Neural cell (in vitro differentiated cells): Measurements from ENCODE around the gene PACS1. TPM values are rescaled to one million over a fixed set of nuclear protein-coding genes. Genes with fewer than 3 reads are reported as not detected.

Experiments used
- H2AFZ ChIP-seq: fragments of 200-600, 300-800 bp; sonication (generic), shearing (Covaris generic); 2 replicates; pipeline ENCODE4 v1.6.0; 2014; ENCODE audit warnings: low read depth, mild to moderate bottlenecking, antibody characterized with exemption, low read length, moderate library complexity
- H3F3A ChIP-seq: fragments of 200-600 bp; shearing (Covaris generic); 2 replicates; pipeline ENCODE4 v1.6.1; 2016; ENCODE audit warnings: mild to moderate bottlenecking, moderate library complexity, mixed read lengths, antibody characterized with exemption, low read length; ENCODE audit not compliant: insufficient read depth, poor library complexity, severe bottlenecking
- H3K27ac ChIP-seq: fragments of 200-600, 300-800 bp; sonication (generic), shearing (Covaris generic); 2 replicates; pipeline ENCODE4 v1.5.1; 2014; ENCODE audit warnings: mild to moderate bottlenecking, low read length, moderate library complexity
- H3K27me3 ChIP-seq: fragments of 300-800, 200-600 bp; sonication (generic), shearing (Covaris generic); 2 replicates; pipeline ENCODE4 v1.6.0; 2014; ENCODE audit warnings: mild to moderate bottlenecking, low read depth, low read length, moderate library complexity; ENCODE audit not compliant: insufficient read depth
- H3K36me3 ChIP-seq: fragments of 300-800, 200-600 bp; sonication (generic), shearing (Covaris generic); 2 replicates; pipeline ENCODE4 v1.5.1; 2014; ENCODE audit warnings: mild to moderate bottlenecking, antibody characterized with exemption, low read length, moderate library complexity; ENCODE audit not compliant: insufficient read depth
- H3K4me2 ChIP-seq: fragments of 300-800, 200-600 bp; sonication (generic), shearing (Covaris generic); 2 replicates; pipeline ENCODE4 v1.6.0; 2014; ENCODE audit warnings: mild to moderate bottlenecking, low read length
- H3K4me3 ChIP-seq: fragments of 300-800, 200-600 bp; sonication (generic), shearing (Covaris generic); 2 replicates; pipeline ENCODE4 v1.5.1; 2014; ENCODE audit warnings: mild to moderate bottlenecking, low read length, moderate library complexity
- H3K79me2 ChIP-seq: fragments of 200-600 bp; shearing (Covaris generic); replicated peaks from 2 replicates; pipeline ENCODE4 v1.6.0; 2014; ENCODE audit warnings: mild to moderate bottlenecking, low read length, moderate library complexity; ENCODE audit not compliant: insufficient read depth
- H3K9ac ChIP-seq: fragments of 300-800, 200-600 bp; sonication (generic), shearing (Covaris generic); 2 replicates; pipeline ENCODE4 v1.6.1; 2016; ENCODE audit warnings: mild to moderate bottlenecking, low read length, mixed read lengths
- H3K9me2 ChIP-seq: fragments of 200-600 bp; shearing (Covaris generic); 2 replicates; pipeline ENCODE4 v1.6.1; 2016; ENCODE audit warnings: mild to moderate bottlenecking, low read length, mixed read lengths; ENCODE audit not compliant: insufficient read depth
- H3K9me3 ChIP-seq: fragments of 200-600, 300-800 bp; sonication (generic), shearing (Covaris generic); 2 replicates; pipeline ENCODE4 v1.6.1; 2016; ENCODE audit warnings: mild to moderate bottlenecking, mixed run types, low read length, moderate library complexity, mixed read lengths
- H4K20me1 ChIP-seq: fragments of 200-600 bp; shearing (Covaris generic); 2 replicates; pipeline ENCODE4 v1.6.1; 2016; ENCODE audit warnings: mild to moderate bottlenecking, mixed run types; ENCODE audit not compliant: insufficient read depth
- EP300 ChIP-seq: fragments of 450-650 bp; conservative IDR thresholded peaks from 2 replicates; pipeline ENCODE4 v1.6.1; 2014; ENCODE audit warnings: antibody characterized with exemption, mild to moderate bottlenecking, moderate library complexity; ENCODE audit not compliant: poor library complexity, severe bottlenecking
- EZH2 ChIP-seq: fragments of 200-600, 300-800 bp; shearing (Covaris generic), sonication (generic); IDR thresholded peaks from 2 replicates; pipeline ENCODE4 v1.6.1; 2014; ENCODE audit warnings: antibody characterized with exemption, low read length, borderline replicate concordance, mild to moderate bottlenecking; ENCODE audit not compliant: insufficient read depth, poor library complexity, severe bottlenecking
- MXI1 ChIP-seq: fragments of 450-650 bp; conservative IDR thresholded peaks from 2 replicates; pipeline ENCODE4 v1.6.1; 2014; ENCODE audit warnings: antibody characterized with exemption, mild to moderate bottlenecking; ENCODE audit not compliant: poor library complexity, severe bottlenecking
- POLR2AphosphoS5 ChIP-seq: IDR thresholded peaks from 2 replicates; pipeline ENCODE4 v1.6.1; 2012
- RAD21 ChIP-seq: fragments of 450-650 bp; conservative IDR thresholded peaks from 2 replicates; pipeline ENCODE4 v1.6.1; 2014; ENCODE audit warnings: antibody characterized with exemption, mild to moderate bottlenecking, moderate library complexity
- SMC3 ChIP-seq: fragments of 450-650 bp; conservative IDR thresholded peaks from 2 replicates; pipeline ENCODE4 v1.6.1; 2014; ENCODE audit warnings: antibody characterized with exemption, mild to moderate bottlenecking, moderate library complexity; ENCODE audit not compliant: poor library complexity
- TAF1 ChIP-seq: IDR thresholded peaks from 2 replicates; pipeline ENCODE4 v1.6.1; 2012; ENCODE audit warnings: low read depth
- polyA plus RNA-seq: library from polyadenylated mRNA; depleted of rRNA; stranded (reverse); fragments of >200 nt; gene quantifications from 2 replicates; pipeline ENCODE4 v1.2.3, GENCODE V29; 2014
- TF ChIP-seq, protein P1 (sequence below): fragments of 450-650 bp; IDR thresholded peaks from 2 replicates; pipeline ENCODE4 v1.5.1; 2014; ENCODE audit warnings: antibody characterized with exemption, mild to moderate bottlenecking, moderate library complexity; ENCODE audit not compliant: poor library complexity, severe bottlenecking
- TF ChIP-seq, protein P2 (sequence below): IDR thresholded peaks from 2 replicates; pipeline ENCODE4 v1.6.1; 2012; ENCODE audit warnings: borderline replicate concordance

The PACS1 gene
- polyA plus RNA-seq, 1 donor from 2014 or later, result 14.4 TPM

DNA sequence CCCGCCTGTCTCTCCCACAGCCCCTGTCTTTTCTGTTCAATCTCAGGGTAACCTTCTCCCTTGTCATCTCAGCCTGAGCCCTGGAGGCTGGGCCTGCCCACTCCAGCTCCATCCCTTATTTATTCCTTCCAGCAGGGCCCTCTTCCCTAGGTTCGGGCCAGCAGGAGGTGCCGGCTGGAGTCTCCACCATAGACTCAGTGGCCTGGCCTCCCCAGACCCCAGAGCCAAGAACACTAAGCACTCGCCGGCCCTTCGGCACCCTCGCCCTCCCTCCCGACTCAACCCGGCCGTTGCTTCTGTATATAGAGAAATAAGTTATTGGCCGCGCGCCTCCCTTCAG, 196.9 kb downstream of the PACS1 start:
- Histone ChIP-seq H3K79me2 (peaks cover 20% of the 10 kb centered on the region), H4K20me1 (no peaks in the 10 kb centered on the region), H3K9me3 (no peaks in the 10 kb centered on the region), H3K27me3 (no peaks in the 10 kb centered on the region), H3F3A (no peaks in the 10 kb centered on the region), H3K4me2 (no peak overlapping the region), H2AFZ (no peak overlapping the region), H3K9me2 (no peaks in the 10 kb centered on the region), H3K27ac (peak overlapping the region; percentile 92), H3K4me3 (peak overlapping the region; percentile 92), H3K36me3 (no peaks in the 10 kb centered on the region), H3K9ac (peak overlapping the region; percentile 57)
- TF ChIP-seq SMC3 (no peak), MXI1 (no peak), POLR2AphosphoS5 (no peak), TAF1 (no peak), RAD21 (no peak), EP300 (no peak), EZH2 (no peak)
- TF ChIP-seq, protein P1, sequence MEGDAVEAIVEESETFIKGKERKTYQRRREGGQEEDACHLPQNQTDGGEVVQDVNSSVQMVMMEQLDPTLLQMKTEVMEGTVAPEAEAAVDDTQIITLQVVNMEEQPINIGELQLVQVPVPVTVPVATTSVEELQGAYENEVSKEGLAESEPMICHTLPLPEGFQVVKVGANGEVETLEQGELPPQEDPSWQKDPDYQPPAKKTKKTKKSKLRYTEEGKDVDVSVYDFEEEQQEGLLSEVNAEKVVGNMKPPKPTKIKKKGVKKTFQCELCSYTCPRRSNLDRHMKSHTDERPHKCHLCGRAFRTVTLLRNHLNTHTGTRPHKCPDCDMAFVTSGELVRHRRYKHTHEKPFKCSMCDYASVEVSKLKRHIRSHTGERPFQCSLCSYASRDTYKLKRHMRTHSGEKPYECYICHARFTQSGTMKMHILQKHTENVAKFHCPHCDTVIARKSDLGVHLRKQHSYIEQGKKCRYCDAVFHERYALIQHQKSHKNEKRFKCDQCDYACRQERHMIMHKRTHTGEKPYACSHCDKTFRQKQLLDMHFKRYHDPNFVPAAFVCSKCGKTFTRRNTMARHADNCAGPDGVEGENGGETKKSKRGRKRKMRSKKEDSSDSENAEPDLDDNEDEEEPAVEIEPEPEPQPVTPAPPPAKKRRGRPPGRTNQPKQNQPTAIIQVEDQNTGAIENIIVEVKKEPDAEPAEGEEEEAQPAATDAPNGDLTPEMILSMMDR, result no peak
- TF ChIP-seq, protein P2, sequence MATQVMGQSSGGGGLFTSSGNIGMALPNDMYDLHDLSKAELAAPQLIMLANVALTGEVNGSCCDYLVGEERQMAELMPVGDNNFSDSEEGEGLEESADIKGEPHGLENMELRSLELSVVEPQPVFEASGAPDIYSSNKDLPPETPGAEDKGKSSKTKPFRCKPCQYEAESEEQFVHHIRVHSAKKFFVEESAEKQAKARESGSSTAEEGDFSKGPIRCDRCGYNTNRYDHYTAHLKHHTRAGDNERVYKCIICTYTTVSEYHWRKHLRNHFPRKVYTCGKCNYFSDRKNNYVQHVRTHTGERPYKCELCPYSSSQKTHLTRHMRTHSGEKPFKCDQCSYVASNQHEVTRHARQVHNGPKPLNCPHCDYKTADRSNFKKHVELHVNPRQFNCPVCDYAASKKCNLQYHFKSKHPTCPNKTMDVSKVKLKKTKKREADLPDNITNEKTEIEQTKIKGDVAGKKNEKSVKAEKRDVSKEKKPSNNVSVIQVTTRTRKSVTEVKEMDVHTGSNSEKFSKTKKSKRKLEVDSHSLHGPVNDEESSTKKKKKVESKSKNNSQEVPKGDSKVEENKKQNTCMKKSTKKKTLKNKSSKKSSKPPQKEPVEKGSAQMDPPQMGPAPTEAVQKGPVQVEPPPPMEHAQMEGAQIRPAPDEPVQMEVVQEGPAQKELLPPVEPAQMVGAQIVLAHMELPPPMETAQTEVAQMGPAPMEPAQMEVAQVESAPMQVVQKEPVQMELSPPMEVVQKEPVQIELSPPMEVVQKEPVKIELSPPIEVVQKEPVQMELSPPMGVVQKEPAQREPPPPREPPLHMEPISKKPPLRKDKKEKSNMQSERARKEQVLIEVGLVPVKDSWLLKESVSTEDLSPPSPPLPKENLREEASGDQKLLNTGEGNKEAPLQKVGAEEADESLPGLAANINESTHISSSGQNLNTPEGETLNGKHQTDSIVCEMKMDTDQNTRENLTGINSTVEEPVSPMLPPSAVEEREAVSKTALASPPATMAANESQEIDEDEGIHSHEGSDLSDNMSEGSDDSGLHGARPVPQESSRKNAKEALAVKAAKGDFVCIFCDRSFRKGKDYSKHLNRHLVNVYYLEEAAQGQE, result no peak

DNA sequence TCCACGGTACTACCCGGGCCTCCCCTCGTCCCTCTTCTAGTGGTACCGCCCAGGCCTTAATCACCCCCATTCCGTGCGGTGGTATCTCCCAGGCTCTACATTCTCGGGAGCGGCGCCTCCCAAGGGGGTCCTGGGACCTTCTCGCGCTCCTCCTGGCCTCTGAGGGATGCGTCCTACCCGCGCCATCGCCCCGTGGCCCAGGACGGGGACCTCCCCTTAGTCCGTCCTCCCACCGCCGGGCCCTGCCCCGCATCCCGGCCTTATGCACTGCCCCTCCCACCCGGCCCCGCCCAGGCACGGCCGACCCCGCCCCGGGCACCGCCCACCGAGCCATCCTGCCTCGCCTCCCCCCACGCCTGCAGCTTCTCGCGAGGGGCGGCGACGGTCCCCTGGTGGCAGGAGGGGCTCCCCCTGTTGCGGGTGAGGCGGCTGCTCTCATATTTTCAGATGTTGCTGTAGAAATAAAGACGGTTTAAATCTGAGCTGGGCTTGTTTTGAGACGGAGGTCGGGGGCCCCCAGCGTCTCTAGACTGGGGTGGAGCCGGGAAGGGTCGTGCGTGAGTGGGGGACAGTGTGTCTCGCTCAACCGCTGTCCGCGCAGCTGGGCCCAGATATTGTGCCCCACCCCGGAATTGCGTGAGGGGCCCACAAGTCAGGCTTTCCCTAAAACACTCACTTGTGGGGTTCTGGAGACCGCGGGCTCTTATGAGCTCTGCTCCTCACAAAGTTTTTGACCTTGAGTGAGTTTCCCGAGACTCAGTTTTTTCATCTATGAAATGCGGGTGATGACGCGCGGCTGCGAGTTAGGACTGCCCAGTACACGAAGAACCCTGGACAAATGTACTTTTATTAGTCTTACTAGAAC, 197.5 kb downstream of the PACS1 start:
- H3F3A ChIP-seq, result no peaks in the 10 kb centered on the region
- H3K4me2 ChIP-seq, result peak overlapping the region; percentile 40
- no peaks in the 10 kb centered on the region for H3K36me3 ChIP-seq
- no peak overlapping the region for H2AFZ ChIP-seq
- no peaks in the 10 kb centered on the region for H3K9me2 ChIP-seq
- peaks cover 20% of the 10 kb centered on the region for H3K79me2 ChIP-seq
- peak overlapping the region; percentile 57 for H3K9ac ChIP-seq
- H4K20me1 ChIP-seq, result no peaks in the 10 kb centered on the region
- no peaks in the 10 kb centered on the region for H3K27me3 ChIP-seq
- peak overlapping the region; percentile 92 for H3K27ac ChIP-seq
- TF ChIP-seq SMC3 (no peak), EP300 (no peak)
- TF ChIP-seq, protein P2, result no peak
- H3K4me3 ChIP-seq, result peak overlapping the region; percentile 92
- H3K9me3 ChIP-seq, result no peaks in the 10 kb centered on the region
